Skeletal muscle tissue (tissue), 4 donors: ENCODE results near the gene OGFRL1. TPM values are rescaled to one million over a fixed set of nuclear protein-coding genes. Genes with fewer than 3 reads are reported as not detected.

Experiments used
- H3K27ac ChIP-seq: one replicate; pipeline ENCODE4 v1.7.0; 2013; ENCODE audit warnings: mild to moderate bottlenecking, low read depth, low read length, inconsistent platforms
- H3K27me3 ChIP-seq, 3 donors: one replicate each; pipeline ENCODE4 v1.7.0; 2013; ENCODE audit warnings: low read length in 3 of 3; ENCODE audit not compliant: control insufficient read depth in 3 of 3, insufficient read depth in 3 of 3
- H3K36me3 ChIP-seq, 3 donors: one replicate each; pipeline ENCODE4 v1.7.0; 2013; ENCODE audit warnings: low read length in 3 of 3; ENCODE audit not compliant: control insufficient read depth in 3 of 3, insufficient read depth in 3 of 3
- H3K4me1 ChIP-seq, 3 donors: one replicate each; pipeline ENCODE4 v1.7.0; 2013; ENCODE audit warnings: low read length in 3 of 3, mild to moderate bottlenecking in 3 of 3; ENCODE audit not compliant: control insufficient read depth in 3 of 3, insufficient read depth in 3 of 3
- H3K4me3 ChIP-seq, 3 donors: one replicate each; pipeline ENCODE4 v1.7.0; 2013; ENCODE audit warnings: low read length in 3 of 3
- H3K9ac ChIP-seq, 3 donors: one replicate each; pipeline ENCODE4 v1.7.0; 2013; ENCODE audit warnings: low read length in 3 of 3, mild to moderate bottlenecking in 3 of 3, moderate library complexity in 2 of 3, low read depth in 1 of 3
- H3K9me3 ChIP-seq, 3 donors: one replicate each; pipeline ENCODE4 v1.7.0; 2013; ENCODE audit warnings: low read length in 3 of 3; ENCODE audit not compliant: control insufficient read depth in 3 of 3
- total RNA-seq: library from RNA; depleted of rRNA; stranded (reverse); fragments of >200 nt; gene quantifications from one replicate; pipeline ENCODE4 v1.2.3, GENCODE V29; 2014
- donor health status: Osteomylitis.

The OGFRL1 gene
- total RNA-seq, 1 donor from 2014 or later = 6.3 TPM

GRCh38 chr6:71326611-71327010, 38.0 kb downstream of the OGFRL1 start:
- peaks cover 0 to 5% (median 2%) of the 10 kb centered on the region in 3 donors for H3K4me1 ChIP-seq
- H3K9me3 ChIP-seq = no peaks in the 10 kb centered on the region
- no peak overlapping the region for H3K27ac ChIP-seq
- H3K27me3 ChIP-seq = no peaks in the 10 kb centered on the region
- H3K4me3 ChIP-seq = no peak overlapping the region
- H3K36me3 ChIP-seq = no peaks in the 10 kb centered on the region
- no peak overlapping the region for H3K9ac ChIP-seq

GRCh38 chr6:71330501-71330900, 41.9 kb downstream of the OGFRL1 start:
- H3K27me3 ChIP-seq = no peaks in the 10 kb centered on the region
- no peak overlapping the region for H3K27ac ChIP-seq
- no peak overlapping the region for H3K9ac ChIP-seq
- no peaks in the 10 kb centered on the region for H3K36me3 ChIP-seq
- no peak overlapping the region for H3K4me3 ChIP-seq
- no peaks in the 10 kb centered on the region for H3K9me3 ChIP-seq
- peaks cover 0 to 2% (median 2%) of the 10 kb centered on the region in 3 donors for H3K4me1 ChIP-seq

- Histone ChIP-seq H3K9me3 (no peaks in the 10 kb centered on the region), H3K27me3 (no peaks in the 10 kb centered on the region), H3K36me3 (no peaks in the 10 kb centered on the region), H3K9ac (no peak overlapping the region), H3K27ac (no peak overlapping the region), H3K4me3 (no peak overlapping the region), H3K4me1 (peaks cover 0 to 2% (median 0%) of the 10 kb centered on the region in 3 donors)
Measured at GRCh38 chr6:71332012-71332411, 43.4 kb downstream of the OGFRL1 start.

- H3K4me3 ChIP-seq = no peak overlapping the region
- no peak overlapping the region for H3K27ac ChIP-seq
- no peaks in the 10 kb centered on the region for H3K9me3 ChIP-seq
- no peaks in the 10 kb centered on the region for H3K4me1 ChIP-seq
- H3K36me3 ChIP-seq = no peaks in the 10 kb centered on the region
- no peaks in the 10 kb centered on the region for H3K27me3 ChIP-seq
- H3K9ac ChIP-seq = no peak overlapping the region
Measured at GRCh38 chr6:71333050-71333449, 44.4 kb downstream of the OGFRL1 start.

- H3K4me3 ChIP-seq = no peak overlapping the region
- H3K36me3 ChIP-seq = no peaks in the 10 kb centered on the region
- no peaks in the 10 kb centered on the region for H3K27me3 ChIP-seq
- no peak overlapping the region for H3K9ac ChIP-seq
- H3K4me1 ChIP-seq = no peaks in the 10 kb centered on the region
- H3K9me3 ChIP-seq = no peaks in the 10 kb centered on the region
- H3K27ac ChIP-seq = no peak overlapping the region
Measured at GRCh38 chr6:71333697-71334096, 45.1 kb downstream of the OGFRL1 start.

GRCh38 chr6:71334768-71335167, 46.2 kb downstream of the OGFRL1 start:
- Histone ChIP-seq H3K27me3 (no peaks in the 10 kb centered on the region), H3K9me3 (no peaks in the 10 kb centered on the region), H3K9ac (no peak overlapping the region), H3K27ac (no peak overlapping the region), H3K4me1 (no peaks in the 10 kb centered on the region), H3K36me3 (no peaks in the 10 kb centered on the region), H3K4me3 (no peak overlapping the region)

GRCh38 chr6:71335544-71335943, 46.9 kb downstream of the OGFRL1 start:
- Histone ChIP-seq H3K27ac (no peak overlapping the region), H3K9ac (no peak overlapping the region), H3K9me3 (no peaks in the 10 kb centered on the region), H3K4me1 (no peaks in the 10 kb centered on the region), H3K36me3 (no peaks in the 10 kb centered on the region), H3K27me3 (no peaks in the 10 kb centered on the region), H3K4me3 (no peak overlapping the region)

- no peak overlapping the region for H3K9ac ChIP-seq
- no peaks in the 10 kb centered on the region for H3K4me1 ChIP-seq
- H3K4me3 ChIP-seq = no peak overlapping the region
- no peaks in the 10 kb centered on the region for H3K27me3 ChIP-seq
- H3K9me3 ChIP-seq = no peaks in the 10 kb centered on the region
- H3K36me3 ChIP-seq = no peaks in the 10 kb centered on the region
- H3K27ac ChIP-seq = no peak overlapping the region
Measured at GRCh38 chr6:71336901-71337300, 48.3 kb downstream of the OGFRL1 start.

- Histone ChIP-seq H3K36me3 (no peaks in the 10 kb centered on the region), H3K27ac (no peak overlapping the region), H3K4me1 (peaks cover 0 to 4% (median 0%) of the 10 kb centered on the region in 3 donors), H3K9me3 (no peaks in the 10 kb centered on the region), H3K9ac (no peak overlapping the region), H3K27me3 (no peaks in the 10 kb centered on the region), H3K4me3 (no peak overlapping the region)
Measured at GRCh38 chr6:71338540-71339316, 50.1 kb downstream of the OGFRL1 start.

- H3K9ac ChIP-seq = no peak overlapping the region
- H3K4me1 ChIP-seq = peaks cover 0 to 4% (median 0%) of the 10 kb centered on the region in 3 donors
- no peak overlapping the region for H3K4me3 ChIP-seq
- H3K36me3 ChIP-seq = no peaks in the 10 kb centered on the region
- no peak overlapping the region for H3K27ac ChIP-seq
- H3K27me3 ChIP-seq = no peaks in the 10 kb centered on the region
- no peaks in the 10 kb centered on the region for H3K9me3 ChIP-seq
Measured at GRCh38 chr6:71342772-71343171, 54.2 kb downstream of the OGFRL1 start.
